ENCODE measurements around the gene TRIM10. TPM values are rescaled to one million over a fixed set of nuclear protein-coding genes. Genes with fewer than 3 reads are reported as not detected.
A peak's percentile ranks its signal among the peaks of the same experiment; 100 is the strongest.
"Not testable (repeated sequence)": the region's sequence is repeated elsewhere in the genome, so short reads cannot be mapped to it uniquely, and the experiment has no call there.

The TRIM10 gene
- total RNA-seq, 6 experiments from 2014 or later, result 0.74 to 2.4 (median 1.4) TPM

- DNase-seq (no peak), ATAC-seq (no peak)
- Histone ChIP-seq H3K27ac (no peak overlapping the region), H3K4me3 (no peak overlapping the region), H3K27me3 (no peaks in the 10 kb centered on the region), H3K36me3 (no peaks in the 10 kb centered on the region), H3K4me1 (no peaks in the 10 kb centered on the region), H3K9me3 (no peaks in the 10 kb centered on the region)
- intact Hi-C loops (cut with DNase I), result no loop called here
- 65% methylated on average over 5 of the region's 7 CpGs for WGBS (ENCODE audit: insufficient coverage, low coverage, low lambda C conversion rate, missing lambda C conversion rate)
- no peak for TF ChIP-seq CTCF (IDR thresholded peaks at IDR 0.05)
- TF ChIP-seq POLR2A (IDR thresholded peaks at IDR 0.05), result no peak
Observed at GRCh38 chr6:30145818-30146217, 15.2 kb downstream of the TRIM10 start.

DNA sequence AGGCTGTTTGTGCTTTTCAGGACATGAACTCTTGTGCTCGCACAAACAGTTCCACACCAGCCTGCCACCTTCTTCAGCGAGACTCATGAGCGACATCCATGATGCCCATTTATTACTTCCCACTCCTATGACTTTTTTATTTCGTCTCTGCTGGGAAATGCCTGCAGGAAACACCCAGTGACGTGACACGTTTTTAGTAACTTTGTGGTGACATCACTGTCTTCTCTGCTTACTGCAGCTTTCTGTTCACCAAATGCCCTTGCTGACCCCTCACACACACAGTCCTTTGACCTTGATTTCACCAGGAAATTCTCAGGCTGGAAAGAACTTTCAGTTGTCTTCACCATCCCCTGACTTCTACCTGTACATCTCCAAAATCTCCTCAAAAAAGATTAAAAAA lies 16.2 kb downstream of the TRIM10 start:
- DNase-seq, result no peak
- peak in 1 of 4 donors; percentile 42 for ATAC-seq
- H3K9me3 ChIP-seq, result no peaks in the 10 kb centered on the region
- WGBS (ENCODE audit: insufficient coverage, low coverage, low lambda C conversion rate, missing lambda C conversion rate), result 74% methylated on average over 6 of the region's 6 CpGs
- H3K27me3 ChIP-seq, result no peaks in the 10 kb centered on the region
- no peak overlapping the region for H3K4me3 ChIP-seq
- H3K4me1 ChIP-seq, result no peaks in the 10 kb centered on the region
- H3K36me3 ChIP-seq, result no peaks in the 10 kb centered on the region
- no peak overlapping the region for H3K27ac ChIP-seq
- intact Hi-C loops (cut with DNase I), result no loop called here
- TF ChIP-seq POLR2A (IDR thresholded peaks at IDR 0.05) (no peak), CTCF (IDR thresholded peaks at IDR 0.05) (no peak)

DNA sequence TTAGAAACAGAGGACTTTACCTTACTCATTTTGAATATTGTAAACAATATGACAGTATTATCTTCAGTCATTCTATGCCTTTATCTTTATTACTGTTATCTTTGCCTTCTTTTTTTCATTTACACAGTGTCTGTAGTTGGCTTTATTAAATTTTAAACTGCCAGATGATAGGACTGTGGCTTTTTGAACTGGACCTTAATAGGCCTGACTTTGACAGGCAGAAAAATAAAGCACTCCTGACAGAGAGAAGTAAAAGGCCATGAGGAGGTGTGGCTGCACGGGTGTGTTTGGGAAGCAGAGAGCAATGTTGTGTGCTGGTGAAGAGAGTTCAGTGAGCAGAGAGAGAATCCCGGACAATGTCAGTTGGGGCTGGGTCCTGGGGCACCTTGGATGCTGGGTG lies 17.2 kb downstream of the TRIM10 start:
- no peaks in the 10 kb centered on the region for H3K27me3 ChIP-seq
- H3K36me3 ChIP-seq, result no peaks in the 10 kb centered on the region
- no peak for DNase-seq
- intact Hi-C loops (cut with DNase I), result no loop called here
- H3K9me3 ChIP-seq, result no peaks in the 10 kb centered on the region
- no peak for TF ChIP-seq CTCF (IDR thresholded peaks at IDR 0.05)
- TF ChIP-seq POLR2A (IDR thresholded peaks at IDR 0.05), result no peak
- no peak for ATAC-seq
- no peaks in the 10 kb centered on the region for H3K4me1 ChIP-seq
- 38% methylated on average over 2 of the region's 2 CpGs for WGBS (ENCODE audit: insufficient coverage, low coverage, low lambda C conversion rate, missing lambda C conversion rate)
- H3K27ac ChIP-seq, result no peak overlapping the region
- H3K4me3 ChIP-seq, result no peak overlapping the region

- intact Hi-C loops (cut with DNase I), result no loop called here
- DNase-seq (no peak), ATAC-seq (no peak)
- Histone ChIP-seq H3K27ac (no peak overlapping the region), H3K4me1 (no peaks in the 10 kb centered on the region), H3K9me3 (no peaks in the 10 kb centered on the region), H3K4me3 (no peak overlapping the region), H3K27me3 (no peaks in the 10 kb centered on the region), H3K36me3 (no peaks in the 10 kb centered on the region)
- TF ChIP-seq CTCF (IDR thresholded peaks at IDR 0.05) (no peak), POLR2A (IDR thresholded peaks at IDR 0.05) (no peak)
- 54% methylated on average over 3 of the region's 3 CpGs for WGBS (ENCODE audit: insufficient coverage, low coverage, low lambda C conversion rate, missing lambda C conversion rate)
Observed at GRCh38 chr6:30142665-30143064, 18.3 kb downstream of the TRIM10 start.

DNA sequence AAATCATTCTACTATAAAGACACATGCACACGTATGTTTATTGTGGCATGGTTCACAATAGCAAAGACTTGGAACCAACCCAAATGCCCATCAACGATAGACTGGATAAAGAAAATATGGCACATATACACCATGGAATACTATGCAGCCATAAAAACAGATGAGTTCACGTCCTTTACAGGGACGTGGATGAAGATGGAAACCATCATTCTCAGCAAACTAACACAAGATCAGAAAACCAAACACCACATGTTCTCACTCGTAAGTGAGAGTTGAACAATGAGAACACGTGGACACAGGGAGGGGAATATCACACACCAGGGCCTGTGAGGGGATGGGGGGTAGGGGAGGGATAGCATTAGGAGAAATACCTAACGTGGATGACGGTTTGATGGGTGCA lies 20.8 kb downstream of the TRIM10 start:
- H3K9me3 ChIP-seq; H3K4me3 ChIP-seq; H3K4me1 ChIP-seq; H3K27me3 ChIP-seq; ATAC-seq; H3K27ac ChIP-seq; intact Hi-C loops (cut with DNase I); DNase-seq; H3K36me3 ChIP-seq: not testable (repeated sequence)
- WGBS (ENCODE audit: insufficient coverage, low coverage, low lambda C conversion rate, missing lambda C conversion rate), result 56% methylated on average over 8 of the region's 8 CpGs

All from right lobe of liver (tissue), 6 donors.